GM21786 (cell line): ENCODE measurements around the gene CFAP74.

Experiments used
- ATAC-seq: cut with Tn5 transposase; IDR thresholded peaks from one replicate; pipeline ENCODE4 v1.9.1; 2021; ENCODE audit not compliant: unreplicated experiment

Gene CFAP74

GRCh38 chr1:1880617-1881312 is 122.8 kb downstream of the CFAP74 start:
- no peak for ATAC-seq

GRCh38 chr1:1879942-1880341 is 123.6 kb downstream of the CFAP74 start:
- no peak for ATAC-seq

- no peak for ATAC-seq
These were observed 125.6 kb downstream of the CFAP74 start for GRCh38 chr1:1877865-1878436.

GRCh38 chr1:1876335-1876930 is 127.2 kb downstream of the CFAP74 start:
- ATAC-seq, result no peak

- no peak for ATAC-seq
These were observed 127.7 kb downstream of the CFAP74 start for GRCh38 chr1:1875932-1876331.

GRCh38 chr1:1874901-1875300 is 128.7 kb downstream of the CFAP74 start:
- no peak for ATAC-seq

GRCh38 chr1:1873186-1873585 is 130.4 kb downstream of the CFAP74 start:
- ATAC-seq, result no peak

GRCh38 chr1:1872329-1872994 is 131.1 kb downstream of the CFAP74 start:
- no peak for ATAC-seq
